ENCODE results near the gene CXCL12. TPM values are rescaled to one million over a fixed set of nuclear protein-coding genes. Genes with fewer than 3 reads are reported as not detected.

CXCL12 gene
- total RNA-seq, 1 donor from 2014 or later: 153 TPM

GRCh38 chr10:44399659-44400451 is 15.0 kb upstream of the CXCL12 start:
- H3K27ac Mint-ChIP-seq (ENCODE audit: unreplicated experiment): no peak overlapping the region
- H3K4me1 Mint-ChIP-seq (ENCODE audit: unreplicated experiment): peaks cover 21% of the 10 kb centered on the region
- H3K4me3 Mint-ChIP-seq (ENCODE audit: unreplicated experiment): no peak overlapping the region
- DNase-seq (ENCODE audit: extremely low spot score, unreplicated experiment): peak; percentile 64
- peaks cover 66% of the 10 kb centered on the region for H3K27me3 Mint-ChIP-seq (ENCODE audit: unreplicated experiment)
- no peak for TF ChIP-seq CTCF (IDR thresholded peaks at IDR 0.05)
- H3K36me3 Mint-ChIP-seq (ENCODE audit: unreplicated experiment): no peaks in the 10 kb centered on the region
- H3K9me3 Mint-ChIP-seq (ENCODE audit: unreplicated experiment): peaks cover 9% of the 10 kb centered on the region

GRCh38 chr10:44398747-44399658 is 14.1 kb upstream of the CXCL12 start:
- Mint-ChIP-seq H3K4me1 (ENCODE audit: unreplicated experiment) (peaks cover 19% of the 10 kb centered on the region), H3K9me3 (ENCODE audit: unreplicated experiment) (peaks cover 5% of the 10 kb centered on the region), H3K36me3 (ENCODE audit: unreplicated experiment) (no peaks in the 10 kb centered on the region), H3K27ac (ENCODE audit: unreplicated experiment) (no peak overlapping the region), H3K27me3 (ENCODE audit: unreplicated experiment) (peaks cover 66% of the 10 kb centered on the region), H3K4me3 (ENCODE audit: unreplicated experiment) (no peak overlapping the region)
- TF ChIP-seq CTCF (IDR thresholded peaks at IDR 0.05): no peak
- DNase-seq (ENCODE audit: extremely low spot score, unreplicated experiment): peak; percentile 68

- no peak overlapping the region for H3K27ac Mint-ChIP-seq (ENCODE audit: unreplicated experiment)
- no peaks in the 10 kb centered on the region for H3K9me3 Mint-ChIP-seq (ENCODE audit: unreplicated experiment)
- H3K27me3 Mint-ChIP-seq (ENCODE audit: unreplicated experiment): peaks cover 65% of the 10 kb centered on the region
- no peaks in the 10 kb centered on the region for H3K36me3 Mint-ChIP-seq (ENCODE audit: unreplicated experiment)
- TF ChIP-seq CTCF (IDR thresholded peaks at IDR 0.05): no peak
- no peak for DNase-seq (ENCODE audit: extremely low spot score, unreplicated experiment)
- H3K4me1 Mint-ChIP-seq (ENCODE audit: unreplicated experiment): peaks cover 19% of the 10 kb centered on the region
- no peak overlapping the region for H3K4me3 Mint-ChIP-seq (ENCODE audit: unreplicated experiment)
Measured at GRCh38 chr10:44398271-44398670, 13.4 kb upstream of the CXCL12 start.

- Mint-ChIP-seq H3K4me1 (ENCODE audit: unreplicated experiment) (peaks cover 19% of the 10 kb centered on the region), H3K4me3 (ENCODE audit: unreplicated experiment) (no peak overlapping the region), H3K36me3 (ENCODE audit: unreplicated experiment) (no peaks in the 10 kb centered on the region), H3K9me3 (ENCODE audit: unreplicated experiment) (no peaks in the 10 kb centered on the region), H3K27me3 (ENCODE audit: unreplicated experiment) (peaks cover 64% of the 10 kb centered on the region), H3K27ac (ENCODE audit: unreplicated experiment) (no peak overlapping the region)
- TF ChIP-seq CTCF (IDR thresholded peaks at IDR 0.05): no peak
- DNase-seq (ENCODE audit: extremely low spot score, unreplicated experiment): peak; percentile 51
Measured at GRCh38 chr10:44397476-44398225, 12.8 kb upstream of the CXCL12 start.
